ENCODE measurements around the gene TLE3.

TLE3 gene

GRCh38 chr15:70053716-70054229, 43.9 kb downstream of the TLE3 start:
- no peak for TF ChIP-seq CTCF (IDR thresholded peaks at IDR 0.05; ENCODE audit: insufficient read depth, low read length, poor library complexity, severe bottlenecking)
- Histone ChIP-seq H3K4me3 (replicated peaks; ENCODE audit: low read depth, low read length) (no peak overlapping the region), H3K36me3 (ENCODE audit: control insufficient read depth, insufficient read depth, low read length) (peaks cover 69% of the 10 kb centered on the region), H3K27me3 (replicated peaks; ENCODE audit: control insufficient read depth, insufficient read depth, low read length) (no peaks in the 10 kb centered on the region)
- no peak for DNase-seq (ENCODE audit: extremely low read depth, insufficient read length)

GRCh38 chr15:70053001-70053715, 44.6 kb downstream of the TLE3 start:
- no peak for TF ChIP-seq CTCF (IDR thresholded peaks at IDR 0.05; ENCODE audit: insufficient read depth, low read length, poor library complexity, severe bottlenecking)
- no peak for DNase-seq (ENCODE audit: extremely low read depth, insufficient read length)
- no peaks in the 10 kb centered on the region for H3K27me3 ChIP-seq (replicated peaks; ENCODE audit: control insufficient read depth, insufficient read depth, low read length)
- no peak overlapping the region for H3K4me3 ChIP-seq (replicated peaks; ENCODE audit: low read depth, low read length)
- peaks cover 64% of the 10 kb centered on the region for H3K36me3 ChIP-seq (ENCODE audit: control insufficient read depth, insufficient read depth, low read length)

GRCh38 chr15:70051948-70052633, 45.6 kb downstream of the TLE3 start:
- no peak for DNase-seq (ENCODE audit: extremely low read depth, insufficient read length)
- H3K36me3 ChIP-seq (ENCODE audit: control insufficient read depth, insufficient read depth, low read length): peaks cover 59% of the 10 kb centered on the region
- no peaks in the 10 kb centered on the region for H3K27me3 ChIP-seq (replicated peaks; ENCODE audit: control insufficient read depth, insufficient read depth, low read length)
- no peak overlapping the region for H3K4me3 ChIP-seq (replicated peaks; ENCODE audit: low read depth, low read length)
- no peak for TF ChIP-seq CTCF (IDR thresholded peaks at IDR 0.05; ENCODE audit: insufficient read depth, low read length, poor library complexity, severe bottlenecking)

GRCh38 chr15:70050970-70051369, 46.7 kb downstream of the TLE3 start:
- no peak for DNase-seq (ENCODE audit: extremely low read depth, insufficient read length)
- TF ChIP-seq CTCF (IDR thresholded peaks at IDR 0.05; ENCODE audit: insufficient read depth, low read length, poor library complexity, severe bottlenecking): no peak
- H3K27me3 ChIP-seq (replicated peaks; ENCODE audit: control insufficient read depth, insufficient read depth, low read length): no peaks in the 10 kb centered on the region
- peaks cover 53% of the 10 kb centered on the region for H3K36me3 ChIP-seq (ENCODE audit: control insufficient read depth, insufficient read depth, low read length)
- no peak overlapping the region for H3K4me3 ChIP-seq (replicated peaks; ENCODE audit: low read depth, low read length)

GRCh38 chr15:70050441-70050840, 47.3 kb downstream of the TLE3 start:
- H3K27me3 ChIP-seq (replicated peaks; ENCODE audit: control insufficient read depth, insufficient read depth, low read length): no peaks in the 10 kb centered on the region
- no peak overlapping the region for H3K4me3 ChIP-seq (replicated peaks; ENCODE audit: low read depth, low read length)
- no peak for DNase-seq (ENCODE audit: extremely low read depth, insufficient read length)
- peaks cover 50% of the 10 kb centered on the region for H3K36me3 ChIP-seq (ENCODE audit: control insufficient read depth, insufficient read depth, low read length)
- no peak for TF ChIP-seq CTCF (IDR thresholded peaks at IDR 0.05; ENCODE audit: insufficient read depth, low read length, poor library complexity, severe bottlenecking)
